ENCODE results near the gene SPON2. TPM values are rescaled to one million over a fixed set of nuclear protein-coding genes. Genes with fewer than 3 reads are reported as not detected.

Gene SPON2
- total RNA-seq, 1 donor from 2014 or later = 10.9 TPM

- Histone ChIP-seq H3K27me3 (ENCODE audit: control insufficient read depth, insufficient read depth, low read length) (no peaks in the 10 kb centered on the region), H3K36me3 (ENCODE audit: control insufficient read depth, insufficient read depth, low read length) (no peaks in the 10 kb centered on the region), H3K4me3 (ENCODE audit: low read depth, low read length) (no peak overlapping the region)
- DNase-seq (ENCODE audit: low read depth) = no peak
- no peak for TF ChIP-seq CTCF (IDR thresholded peaks at IDR 0.05; ENCODE audit: insufficient read depth, low read length, poor library complexity, severe bottlenecking)
Measured at GRCh38 chr4:1187182-1187581, 14.8 kb upstream of the SPON2 start.

- H3K4me3 ChIP-seq (ENCODE audit: low read depth, low read length) = no peak overlapping the region
- TF ChIP-seq CTCF (IDR thresholded peaks at IDR 0.05; ENCODE audit: insufficient read depth, low read length, poor library complexity, severe bottlenecking) = no peak
- no peaks in the 10 kb centered on the region for H3K27me3 ChIP-seq (ENCODE audit: control insufficient read depth, insufficient read depth, low read length)
- no peak for DNase-seq (ENCODE audit: low read depth)
- H3K36me3 ChIP-seq (ENCODE audit: control insufficient read depth, insufficient read depth, low read length) = no peaks in the 10 kb centered on the region
Measured at GRCh38 chr4:1183985-1184773, 11.8 kb upstream of the SPON2 start.

GRCh38 chr4:1182313-1182712 lies 9.9 kb upstream of the SPON2 start:
- H3K36me3 ChIP-seq (ENCODE audit: control insufficient read depth, insufficient read depth, low read length) = no peaks in the 10 kb centered on the region
- DNase-seq (ENCODE audit: low read depth) = no peak
- H3K27me3 ChIP-seq (ENCODE audit: control insufficient read depth, insufficient read depth, low read length) = no peaks in the 10 kb centered on the region
- no peak overlapping the region for H3K4me3 ChIP-seq (ENCODE audit: low read depth, low read length)
- no peak for TF ChIP-seq CTCF (IDR thresholded peaks at IDR 0.05; ENCODE audit: insufficient read depth, low read length, poor library complexity, severe bottlenecking)

- Histone ChIP-seq H3K36me3 (ENCODE audit: control insufficient read depth, insufficient read depth, low read length) (no peaks in the 10 kb centered on the region), H3K27me3 (ENCODE audit: control insufficient read depth, insufficient read depth, low read length) (no peaks in the 10 kb centered on the region), H3K4me3 (ENCODE audit: low read depth, low read length) (no peak overlapping the region)
- no peak for DNase-seq (ENCODE audit: low read depth)
- TF ChIP-seq CTCF (IDR thresholded peaks at IDR 0.05; ENCODE audit: insufficient read depth, low read length, poor library complexity, severe bottlenecking) = no peak
Measured at GRCh38 chr4:1180663-1181062, 8.3 kb upstream of the SPON2 start.

GRCh38 chr4:1179976-1180375 lies 7.6 kb upstream of the SPON2 start:
- TF ChIP-seq CTCF (IDR thresholded peaks at IDR 0.05; ENCODE audit: insufficient read depth, low read length, poor library complexity, severe bottlenecking) = no peak
- no peak overlapping the region for H3K4me3 ChIP-seq (ENCODE audit: low read depth, low read length)
- DNase-seq (ENCODE audit: low read depth) = no peak
- no peaks in the 10 kb centered on the region for H3K27me3 ChIP-seq (ENCODE audit: control insufficient read depth, insufficient read depth, low read length)
- H3K36me3 ChIP-seq (ENCODE audit: control insufficient read depth, insufficient read depth, low read length) = no peaks in the 10 kb centered on the region

GRCh38 chr4:1179089-1179441 lies 6.7 kb upstream of the SPON2 start:
- DNase-seq (ENCODE audit: low read depth) = no peak
- no peak overlapping the region for H3K4me3 ChIP-seq (ENCODE audit: low read depth, low read length)
- H3K36me3 ChIP-seq (ENCODE audit: control insufficient read depth, insufficient read depth, low read length) = no peaks in the 10 kb centered on the region
- TF ChIP-seq CTCF (IDR thresholded peaks at IDR 0.05; ENCODE audit: insufficient read depth, low read length, poor library complexity, severe bottlenecking) = no peak
- peaks cover 4% of the 10 kb centered on the region for H3K27me3 ChIP-seq (ENCODE audit: control insufficient read depth, insufficient read depth, low read length)

Data from kidney epithelial cell (primary cell).